ENCODE results near the gene NINL.

Gene NINL

GRCh38 chr20:25566821-25567220, 18.5 kb downstream of the NINL start:
- Histone ChIP-seq H3K9ac (ENCODE audit: low read length) (no peak overlapping the region), H3K4me1 (ENCODE audit: insufficient read depth, low read length, severe bottlenecking) (no peaks in the 10 kb centered on the region), H4K20me1 (ENCODE audit: insufficient read depth, low read length) (no peaks in the 10 kb centered on the region), H3K27me3 (ENCODE audit: insufficient read depth, low read length) (no peaks in the 10 kb centered on the region), H3K4me2 (ENCODE audit: low read length) (no peak overlapping the region), H3K36me3 (ENCODE audit: insufficient read depth, low read length) (no peaks in the 10 kb centered on the region), H3K4me3 (ENCODE audit: low read depth, low read length, poor library complexity, severe bottlenecking) (no peak overlapping the region), H3K27ac (ENCODE audit: low read depth, low read length, poor library complexity, severe bottlenecking) (no peak overlapping the region), H3K9me3 (ENCODE audit: low read length) (no peaks in the 10 kb centered on the region), H2AFZ (ENCODE audit: low read length) (no peak overlapping the region), H3K79me2 (ENCODE audit: insufficient read depth, low read length) (no peaks in the 10 kb centered on the region), H3K9me2 (ENCODE audit: low read depth, low read length) (no peaks in the 10 kb centered on the region), H3F3A (ENCODE audit: insufficient read depth, low read length) (no peaks in the 10 kb centered on the region)
- no peak for TF ChIP-seq EZH2 (IDR thresholded peaks at IDR 0.05; ENCODE audit: borderline replicate concordance, low read length)
- no peak for TF ChIP-seq CTCF (IDR thresholded peaks at IDR 0.05; ENCODE audit: low read length)

DNA sequence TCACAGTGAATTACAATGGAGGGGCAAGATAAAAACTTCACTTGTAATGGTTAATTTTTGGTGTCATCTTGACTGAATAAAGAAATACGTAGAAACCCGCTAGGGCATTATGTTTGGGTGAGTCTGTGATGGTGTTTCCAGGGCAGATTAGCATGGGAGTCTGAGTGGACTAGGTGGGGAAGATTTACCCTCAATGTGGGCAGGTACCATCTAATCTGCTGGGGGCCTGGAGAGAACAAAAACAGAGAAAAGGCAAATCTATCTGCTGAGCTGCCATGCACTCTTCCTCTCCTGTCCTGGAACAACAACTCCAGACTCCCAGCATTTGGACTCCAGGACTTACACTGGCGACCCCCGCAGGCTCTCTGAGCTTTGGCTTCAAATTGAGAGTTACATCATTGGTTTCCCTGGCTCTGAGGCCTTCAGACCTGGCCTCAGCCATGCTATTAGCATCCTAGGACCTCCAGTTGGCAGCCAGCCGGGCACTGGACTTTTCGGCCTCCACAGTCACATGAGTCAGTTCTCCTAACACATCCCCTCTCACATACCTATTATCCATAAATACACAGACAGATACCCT, 19.7 kb downstream of the NINL start:
- no peak overlapping the region for H3K27ac ChIP-seq (ENCODE audit: low read depth, low read length, poor library complexity, severe bottlenecking)
- H3K36me3 ChIP-seq (ENCODE audit: insufficient read depth, low read length) = no peaks in the 10 kb centered on the region
- no peaks in the 10 kb centered on the region for H3F3A ChIP-seq (ENCODE audit: insufficient read depth, low read length)
- no peaks in the 10 kb centered on the region for H3K9me3 ChIP-seq (ENCODE audit: low read length)
- no peak overlapping the region for H3K4me3 ChIP-seq (ENCODE audit: low read depth, low read length, poor library complexity, severe bottlenecking)
- no peak for TF ChIP-seq EZH2 (IDR thresholded peaks at IDR 0.05; ENCODE audit: borderline replicate concordance, low read length)
- no peak for TF ChIP-seq CTCF (IDR thresholded peaks at IDR 0.05; ENCODE audit: low read length)
- no peaks in the 10 kb centered on the region for H4K20me1 ChIP-seq (ENCODE audit: insufficient read depth, low read length)
- H3K9me2 ChIP-seq (ENCODE audit: low read depth, low read length) = no peaks in the 10 kb centered on the region
- H3K9ac ChIP-seq (ENCODE audit: low read length) = no peak overlapping the region
- H3K4me2 ChIP-seq (ENCODE audit: low read length) = no peak overlapping the region
- H3K4me1 ChIP-seq (ENCODE audit: insufficient read depth, low read length, severe bottlenecking) = no peaks in the 10 kb centered on the region
- no peaks in the 10 kb centered on the region for H3K27me3 ChIP-seq (ENCODE audit: insufficient read depth, low read length)
- H2AFZ ChIP-seq (ENCODE audit: low read length) = no peak overlapping the region
- H3K79me2 ChIP-seq (ENCODE audit: insufficient read depth, low read length) = no peaks in the 10 kb centered on the region

DNA sequence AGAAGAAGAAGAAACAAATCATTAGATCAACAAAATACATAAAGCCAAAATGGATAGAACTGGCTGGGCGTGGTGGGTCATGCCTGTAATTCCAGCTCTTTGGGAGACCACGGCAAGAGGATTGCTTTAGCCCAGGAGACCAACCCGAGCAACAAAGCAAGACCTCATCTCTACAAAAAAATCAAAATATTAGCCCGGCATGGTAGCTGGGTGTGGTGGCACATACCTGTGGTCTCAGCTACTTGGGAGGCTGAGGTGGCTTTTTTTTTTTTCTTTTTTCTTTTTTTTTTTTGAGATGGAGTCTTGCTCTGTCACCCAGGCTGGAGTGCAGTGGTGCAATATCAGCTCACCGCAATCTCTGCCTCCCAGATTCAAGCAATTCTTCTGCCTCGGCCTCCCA, 21.5 kb downstream of the NINL start:
- H3K27ac ChIP-seq (ENCODE audit: low read depth, low read length, poor library complexity, severe bottlenecking) = no peak overlapping the region
- no peak overlapping the region for H3K4me3 ChIP-seq (ENCODE audit: low read depth, low read length, poor library complexity, severe bottlenecking)
- no peaks in the 10 kb centered on the region for H3K79me2 ChIP-seq (ENCODE audit: insufficient read depth, low read length)
- H3K9me3 ChIP-seq (ENCODE audit: low read length) = no peaks in the 10 kb centered on the region
- TF ChIP-seq EZH2 (IDR thresholded peaks at IDR 0.05; ENCODE audit: borderline replicate concordance, low read length) = no peak
- TF ChIP-seq CTCF (IDR thresholded peaks at IDR 0.05; ENCODE audit: low read length) = no peak
- H2AFZ ChIP-seq (ENCODE audit: low read length) = no peak overlapping the region
- no peak overlapping the region for H3K4me2 ChIP-seq (ENCODE audit: low read length)
- no peaks in the 10 kb centered on the region for H4K20me1 ChIP-seq (ENCODE audit: insufficient read depth, low read length)
- H3F3A ChIP-seq (ENCODE audit: insufficient read depth, low read length) = no peaks in the 10 kb centered on the region
- H3K27me3 ChIP-seq (ENCODE audit: insufficient read depth, low read length) = no peaks in the 10 kb centered on the region
- no peaks in the 10 kb centered on the region for H3K36me3 ChIP-seq (ENCODE audit: insufficient read depth, low read length)
- H3K9me2 ChIP-seq (ENCODE audit: low read depth, low read length) = no peaks in the 10 kb centered on the region
- no peak overlapping the region for H3K9ac ChIP-seq (ENCODE audit: low read length)
- no peaks in the 10 kb centered on the region for H3K4me1 ChIP-seq (ENCODE audit: insufficient read depth, low read length, severe bottlenecking)

Measured in OCI-LY1 (cell line).